GM21528 (cell line): Measurements from ENCODE around the gene DBX1.
A peak's percentile ranks its signal among the peaks of the same experiment; 100 is the strongest.
"Not testable (repeated sequence)": the region's sequence is repeated elsewhere in the genome, so short reads cannot be mapped to it uniquely, and the experiment has no call there.

Experiments
- ATAC-seq: cut with Tn5 transposase; IDR thresholded peaks from one replicate; pipeline ENCODE4 v1.9.1; 2021; ENCODE audit warnings: mild to moderate bottlenecking, moderate library complexity; ENCODE audit not compliant: unreplicated experiment, low FRiP score

DBX1 gene

GRCh38 chr11:20161923-20162744 is 1.9 kb upstream of the DBX1 start:
- no peak for ATAC-seq

- no peak for ATAC-seq
Measured at GRCh38 chr11:20161230-20161918, 1.1 kb upstream of the DBX1 start.

DNA sequence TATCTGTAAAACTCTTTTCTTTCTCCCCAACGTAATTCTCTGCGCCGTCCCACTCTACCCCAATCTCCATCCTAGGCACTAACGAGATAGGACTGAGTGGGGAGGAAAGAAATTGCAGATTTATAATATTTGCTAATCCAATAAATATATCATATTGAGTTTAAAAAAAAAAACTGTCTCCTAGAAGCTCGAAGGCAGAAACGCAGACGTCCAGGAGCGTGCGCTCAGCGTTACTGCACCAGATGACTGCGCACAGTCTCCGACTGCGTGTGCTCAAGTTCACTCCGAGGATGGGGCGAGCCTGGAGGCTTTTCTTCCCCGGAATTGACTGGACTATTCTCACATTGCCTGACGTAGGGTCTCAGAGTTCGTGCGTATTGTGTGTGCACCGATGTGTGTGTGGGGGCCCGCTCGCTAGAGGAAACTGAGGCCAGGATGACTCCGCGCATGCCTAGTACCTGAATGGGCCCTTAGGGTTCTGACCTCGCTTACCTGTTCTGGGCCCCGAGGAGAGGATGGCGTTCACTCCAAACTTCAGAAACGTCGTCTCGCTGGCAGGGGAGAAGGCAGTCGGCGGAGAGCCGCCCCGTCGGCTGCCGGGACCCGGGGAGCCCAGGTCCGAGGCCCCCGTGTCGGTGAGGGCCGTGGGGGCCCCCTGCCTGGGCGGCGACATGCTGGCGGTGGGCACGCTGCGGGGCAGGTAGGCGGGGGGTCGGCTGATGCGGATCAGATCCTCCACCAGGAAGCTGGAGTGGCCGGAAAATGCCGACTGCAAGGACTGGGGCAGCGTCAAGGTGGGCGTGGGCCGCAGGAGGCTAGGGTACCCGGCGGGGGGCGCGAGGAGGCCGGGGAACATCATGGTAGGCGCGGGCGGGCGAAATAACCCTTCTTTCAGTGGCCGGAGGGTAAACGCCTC is 551 bp downstream of the DBX1 start:
- no peak for ATAC-seq

GRCh38 chr11:20158597-20159257 is 1.5 kb downstream of the DBX1 start:
- ATAC-seq: no peak

GRCh38 chr11:20157728-20158127 is 2.5 kb downstream of the DBX1 start:
- ATAC-seq: no peak

DNA sequence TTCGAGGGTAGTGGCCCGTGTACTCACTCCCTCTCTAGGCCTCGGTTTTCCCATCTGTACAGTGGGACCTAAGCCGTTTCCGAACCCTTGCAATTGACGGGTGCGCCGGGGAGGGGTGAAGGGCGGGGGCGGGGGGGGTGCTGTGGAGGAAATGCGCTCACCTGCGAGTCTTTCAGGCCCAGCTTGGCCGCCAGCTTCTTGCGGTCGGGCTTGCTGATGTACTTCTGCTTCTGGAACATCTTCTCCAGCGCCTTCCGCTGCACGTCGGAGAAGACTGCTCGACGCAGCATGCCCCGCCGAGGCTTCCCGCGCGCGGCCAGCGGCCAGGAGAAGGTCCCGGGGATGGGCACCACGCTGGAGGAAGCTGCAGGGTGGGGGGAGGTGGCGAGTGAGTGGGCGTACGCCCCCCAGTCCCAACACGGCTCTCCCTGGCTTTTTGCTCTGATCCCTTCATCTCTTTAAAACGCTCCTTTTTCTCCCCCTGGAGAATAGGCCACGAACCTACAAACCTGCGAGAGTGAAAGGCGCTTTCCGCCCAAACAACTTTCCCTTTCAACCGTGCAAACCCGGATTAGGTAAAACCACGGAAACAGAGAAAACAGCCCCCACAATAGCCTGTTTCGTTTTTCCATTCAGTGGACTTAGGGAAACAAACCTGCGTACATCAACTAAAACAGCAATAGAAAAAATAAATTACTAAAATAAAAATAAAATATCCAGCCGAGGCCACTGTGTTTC is 3.2 kb downstream of the DBX1 start:
- no peak for ATAC-seq

GRCh38 chr11:20156280-20156875 is 3.9 kb downstream of the DBX1 start:
- no peak for ATAC-seq

DNA sequence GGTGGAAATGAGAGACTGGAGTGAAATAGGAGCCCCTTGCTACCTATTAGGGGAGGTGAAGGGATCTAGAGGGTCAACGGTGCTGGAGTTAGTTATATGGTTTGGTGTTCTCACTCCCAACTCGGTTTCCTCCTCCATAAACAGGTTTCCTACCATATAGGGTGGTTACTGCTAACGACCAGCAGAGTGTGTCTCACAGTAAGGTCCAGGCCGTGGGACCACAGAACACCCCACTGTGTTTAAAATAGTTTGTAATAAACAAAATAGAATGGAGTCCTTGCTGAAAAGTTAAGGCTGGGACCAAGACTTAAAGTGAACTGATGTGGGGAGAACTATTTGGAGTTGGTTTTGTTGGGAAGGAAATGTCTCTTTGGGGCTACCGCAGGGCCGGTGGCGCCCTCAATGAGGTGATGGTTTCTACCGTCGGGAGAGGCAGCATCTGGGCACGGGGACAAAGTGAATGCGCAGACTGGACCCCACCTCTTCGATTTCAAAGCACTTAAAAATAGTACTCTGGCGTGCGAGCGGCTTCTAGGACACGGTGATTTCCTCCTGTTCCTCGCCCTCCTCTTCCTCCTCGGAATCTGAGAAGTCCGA is 4.5 kb downstream of the DBX1 start:
- ATAC-seq: no peak

- no peak for ATAC-seq
Measured at GRCh38 chr11:20154381-20154780, 5.9 kb downstream of the DBX1 start.

GRCh38 chr11:20138707-20139106 is 21.6 kb downstream of the DBX1 start:
- ATAC-seq: no peak

DNA sequence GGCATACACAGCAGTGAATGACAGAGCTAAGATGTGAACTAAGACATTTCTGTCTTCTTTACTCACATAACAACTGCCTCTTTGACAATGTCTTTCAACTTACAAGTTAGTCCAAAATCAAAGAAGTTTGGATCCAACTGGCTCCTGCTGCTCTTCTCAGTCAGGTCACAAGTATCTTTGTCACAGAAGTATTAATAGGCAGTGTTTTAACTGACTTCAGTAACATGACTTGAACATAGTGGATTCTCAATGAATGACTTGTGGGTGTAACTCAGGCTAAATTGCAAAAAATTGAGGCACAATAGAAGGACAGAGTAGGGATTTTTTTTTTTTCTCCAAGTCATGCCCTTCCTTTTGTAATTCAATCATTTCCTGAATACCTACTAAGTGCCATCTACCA is 22.6 kb downstream of the DBX1 start:
- ATAC-seq: no peak

GRCh38 chr11:20134991-20135736 is 25.1 kb downstream of the DBX1 start:
- ATAC-seq: no peak

GRCh38 chr11:20132667-20133039 is 27.6 kb downstream of the DBX1 start:
- no peak for ATAC-seq

- peak; percentile 52 for ATAC-seq
Measured at GRCh38 chr11:20131788-20132666, 28.2 kb downstream of the DBX1 start.

GRCh38 chr11:20129665-20130064 is 30.6 kb downstream of the DBX1 start:
- ATAC-seq: no peak

DNA sequence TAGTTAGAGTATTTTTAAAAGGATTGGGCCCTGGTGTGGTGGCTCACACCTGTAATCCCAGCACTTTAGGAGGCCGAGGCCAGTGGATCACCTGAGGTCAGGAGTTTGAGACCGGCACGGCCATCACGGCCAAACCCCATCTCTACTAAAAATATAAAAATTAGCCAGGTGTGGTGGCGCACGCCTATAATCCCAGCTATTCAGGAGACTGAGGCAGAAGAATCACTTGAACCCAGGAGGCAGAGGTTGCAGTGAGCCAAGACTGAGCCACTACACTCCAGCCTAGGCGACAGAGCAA is 31.8 kb downstream of the DBX1 start:
- not testable (repeated sequence) for ATAC-seq

- peak; percentile 68 for ATAC-seq
Measured at GRCh38 chr11:20127671-20128527, 32.4 kb downstream of the DBX1 start.
